GM21367 (cell line): ENCODE data around the gene SUPT16H.
"Not testable (repeated sequence)": the region's sequence is repeated elsewhere in the genome, so short reads cannot be mapped to it uniquely, and the experiment has no call there.

Experiments used
- ATAC-seq: cut with Tn5 transposase; IDR thresholded peaks from one replicate; pipeline ENCODE4 v1.9.1; 2021; ENCODE audit not compliant: unreplicated experiment

SUPT16H gene

GRCh38 chr14:21367582-21368144, 16.2 kb downstream of the SUPT16H start:
- ATAC-seq, result no peak

- ATAC-seq, result no peak
Observed at GRCh38 chr14:21356511-21356910, 27.3 kb downstream of the SUPT16H start.

- ATAC-seq, result no peak
Observed at GRCh38 chr14:21352587-21352986, 31.2 kb downstream of the SUPT16H start.

GRCh38 chr14:21350539-21350938, 33.3 kb downstream of the SUPT16H start:
- ATAC-seq, result no peak

GRCh38 chr14:21347201-21347600, 36.6 kb downstream of the SUPT16H start:
- no peak for ATAC-seq

- no peak for ATAC-seq
Observed at GRCh38 chr14:21346532-21347135, 37.2 kb downstream of the SUPT16H start.

- ATAC-seq, result no peak
Observed at GRCh38 chr14:21343035-21343794, 40.6 kb downstream of the SUPT16H start.

- no peak for ATAC-seq
Observed at GRCh38 chr14:21334202-21334906, 49.5 kb downstream of the SUPT16H start.

GRCh38 chr14:21332950-21333349, 50.9 kb downstream of the SUPT16H start:
- ATAC-seq, result no peak

- no peak for ATAC-seq
Observed at GRCh38 chr14:21326972-21327371, 56.8 kb downstream of the SUPT16H start.

- no peak for ATAC-seq
Observed at GRCh38 chr14:21322716-21323115, 61.1 kb downstream of the SUPT16H start.

- ATAC-seq, result no peak
Observed at GRCh38 chr14:21320913-21321312, 62.9 kb downstream of the SUPT16H start.

- ATAC-seq, result no peak
Observed at GRCh38 chr14:21317398-21317797, 66.4 kb downstream of the SUPT16H start.

- no peak for ATAC-seq
Observed at GRCh38 chr14:21313512-21313911, 70.3 kb downstream of the SUPT16H start.

GRCh38 chr14:21311614-21312013, 72.2 kb downstream of the SUPT16H start:
- ATAC-seq, result no peak

- ATAC-seq, result no peak
Observed at GRCh38 chr14:21309956-21310355, 73.9 kb downstream of the SUPT16H start.

- no peak for ATAC-seq
Observed at GRCh38 chr14:21309238-21309636, 74.6 kb downstream of the SUPT16H start.

GRCh38 chr14:21308479-21309237, 75.2 kb downstream of the SUPT16H start:
- ATAC-seq, result peak; percentile 88

GRCh38 chr14:21308132-21308478, 75.7 kb downstream of the SUPT16H start:
- ATAC-seq, result no peak

- ATAC-seq, result no peak
Observed at GRCh38 chr14:21307637-21308036, 76.2 kb downstream of the SUPT16H start.

GRCh38 chr14:21302836-21303140, 81.0 kb downstream of the SUPT16H start:
- ATAC-seq, result not testable (repeated sequence)
